OCI-LY7 (cell line): Measurements from ENCODE around the gene AK4.

Source experiments
- CTCF ChIP-seq: fragments of 200-600 bp; sonication (generic); conservative IDR thresholded peaks from 2 replicates; pipeline ENCODE4 v1.5.1; 2014; ENCODE audit warnings: mild to moderate bottlenecking, antibody characterized with exemption, low read length, moderate library complexity, mixed read lengths
- EZH2phosphoT487 ChIP-seq: fragments of 200-600 bp; sonication (generic); IDR thresholded peaks from 2 replicates; pipeline ENCODE4 v1.6.1; 2018; ENCODE audit warnings: low read depth, borderline replicate concordance, mild to moderate bottlenecking, mixed run types, antibody characterized with exemption, low read length, moderate library complexity, mixed read lengths

- TF ChIP-seq CTCF: no peak
- TF ChIP-seq EZH2phosphoT487: no peak
Measured at GRCh38 chr1:65166572-65167305, 18.7 kb downstream of the AK4 start.
